WTC11 (cell line): Measurements from ENCODE around the gene GLUL.

Experiments used
- ATF6 ChIP-seq: sonication (generic); formaldehyde crosslinking; IDR thresholded peaks from 2 replicates; pipeline ENCODE4 v1.8.1; 2023; ENCODE audit warnings: mild to moderate bottlenecking, missing genetic modification reagents
- ELF4 ChIP-seq: sonication (generic); formaldehyde crosslinking; IDR thresholded peaks from 2 replicates; pipeline ENCODE4 v1.8.1; 2022; ENCODE audit warnings: low read depth, mild to moderate bottlenecking, moderate library complexity, missing genetic modification reagents
- MAX ChIP-seq: sonication (generic); formaldehyde crosslinking; IDR thresholded peaks from 2 replicates; pipeline ENCODE4 v1.8.0; 2022; ENCODE audit warnings: mild to moderate bottlenecking, missing genetic modification reagents
- SP1 ChIP-seq: sonication (generic); formaldehyde crosslinking; conservative IDR thresholded peaks from 2 replicates; pipeline ENCODE4 v1.8.1; 2022; ENCODE audit warnings: missing genetic modification reagents
- TF ChIP-seq, protein P1 (sequence below): sonication (generic); formaldehyde crosslinking; IDR thresholded peaks from 2 replicates; pipeline ENCODE4 v1.8.1; 2023; ENCODE audit warnings: mild to moderate bottlenecking, moderate library complexity, missing genetic modification reagents
- TF ChIP-seq, protein P2 (sequence below): fragments of 200-600 bp; IDR thresholded peaks from 2 replicates; pipeline ENCODE4 v1.8.0; 2022; ENCODE audit warnings: antibody characterized with exemption

GRCh38 chr1:182413486-182413885, 21.9 kb upstream of the GLUL start:
- TF ChIP-seq MAX (no peak), ATF6 (no peak), SP1 (no peak), ELF4 (CRISPR knock-in tag) (no peak)
- TF ChIP-seq, protein P1, sequence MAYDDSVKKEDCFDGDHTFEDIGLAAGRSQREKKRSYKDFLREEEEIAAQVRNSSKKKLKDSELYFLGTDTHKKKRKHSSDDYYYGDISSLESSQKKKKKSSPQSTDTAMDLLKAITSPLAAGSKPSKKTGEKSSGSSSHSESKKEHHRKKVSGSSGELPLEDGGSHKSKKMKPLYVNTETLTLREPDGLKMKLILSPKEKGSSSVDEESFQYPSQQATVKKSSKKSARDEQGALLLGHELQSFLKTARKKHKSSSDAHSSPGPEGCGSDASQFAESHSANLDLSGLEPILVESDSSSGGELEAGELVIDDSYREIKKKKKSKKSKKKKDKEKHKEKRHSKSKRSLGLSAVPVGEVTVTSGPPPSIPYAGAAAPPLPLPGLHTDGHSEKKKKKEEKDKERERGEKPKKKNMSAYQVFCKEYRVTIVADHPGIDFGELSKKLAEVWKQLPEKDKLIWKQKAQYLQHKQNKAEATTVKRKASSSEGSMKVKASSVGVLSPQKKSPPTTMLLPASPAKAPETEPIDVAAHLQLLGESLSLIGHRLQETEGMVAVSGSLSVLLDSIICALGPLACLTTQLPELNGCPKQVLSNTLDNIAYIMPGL (CRISPR knock-in tag), result no peak
- TF ChIP-seq, protein P2, sequence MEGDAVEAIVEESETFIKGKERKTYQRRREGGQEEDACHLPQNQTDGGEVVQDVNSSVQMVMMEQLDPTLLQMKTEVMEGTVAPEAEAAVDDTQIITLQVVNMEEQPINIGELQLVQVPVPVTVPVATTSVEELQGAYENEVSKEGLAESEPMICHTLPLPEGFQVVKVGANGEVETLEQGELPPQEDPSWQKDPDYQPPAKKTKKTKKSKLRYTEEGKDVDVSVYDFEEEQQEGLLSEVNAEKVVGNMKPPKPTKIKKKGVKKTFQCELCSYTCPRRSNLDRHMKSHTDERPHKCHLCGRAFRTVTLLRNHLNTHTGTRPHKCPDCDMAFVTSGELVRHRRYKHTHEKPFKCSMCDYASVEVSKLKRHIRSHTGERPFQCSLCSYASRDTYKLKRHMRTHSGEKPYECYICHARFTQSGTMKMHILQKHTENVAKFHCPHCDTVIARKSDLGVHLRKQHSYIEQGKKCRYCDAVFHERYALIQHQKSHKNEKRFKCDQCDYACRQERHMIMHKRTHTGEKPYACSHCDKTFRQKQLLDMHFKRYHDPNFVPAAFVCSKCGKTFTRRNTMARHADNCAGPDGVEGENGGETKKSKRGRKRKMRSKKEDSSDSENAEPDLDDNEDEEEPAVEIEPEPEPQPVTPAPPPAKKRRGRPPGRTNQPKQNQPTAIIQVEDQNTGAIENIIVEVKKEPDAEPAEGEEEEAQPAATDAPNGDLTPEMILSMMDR, result no peak
